HG02885 (cell line): ENCODE results near the gene SLX9.
"Not testable (repeated sequence)": the region's sequence is repeated elsewhere in the genome, so short reads cannot be mapped to it uniquely, and the experiment has no call there.

Experiments
- ATAC-seq: cut with Tn5 transposase; IDR thresholded peaks from one replicate; pipeline ENCODE4 v1.9.1; 2021; ENCODE audit warnings: mild to moderate bottlenecking; ENCODE audit not compliant: unreplicated experiment, poor library complexity

SLX9 gene

GRCh38 chr21:45013260-45013841 lies 73.5 kb downstream of the SLX9 start:
- ATAC-seq, result no peak

- ATAC-seq, result no peak
Measured at GRCh38 chr21:45014747-45015468, 75.1 kb downstream of the SLX9 start.

GRCh38 chr21:45015469-45015860 lies 75.6 kb downstream of the SLX9 start:
- ATAC-seq, result no peak

GRCh38 chr21:45016031-45016405 lies 76.2 kb downstream of the SLX9 start:
- no peak for ATAC-seq

GRCh38 chr21:45016406-45017038 lies 76.7 kb downstream of the SLX9 start:
- ATAC-seq, result no peak

- no peak for ATAC-seq
Measured at GRCh38 chr21:45017039-45017960, 77.5 kb downstream of the SLX9 start.

- no peak for ATAC-seq
Measured at GRCh38 chr21:45018131-45019075, 78.6 kb downstream of the SLX9 start.

- no peak for ATAC-seq
Measured at GRCh38 chr21:45019076-45019886, 79.5 kb downstream of the SLX9 start.

- no peak for ATAC-seq
Measured at GRCh38 chr21:45019887-45020537, 80.2 kb downstream of the SLX9 start.

- ATAC-seq, result no peak
Measured at GRCh38 chr21:45020629-45021427, 81.0 kb downstream of the SLX9 start.

- no peak for ATAC-seq
Measured at GRCh38 chr21:45021428-45022347, 81.9 kb downstream of the SLX9 start.

GRCh38 chr21:45022348-45022675 lies 82.5 kb downstream of the SLX9 start:
- ATAC-seq, result no peak

GRCh38 chr21:45022736-45023135 lies 82.9 kb downstream of the SLX9 start:
- no peak for ATAC-seq

GRCh38 chr21:45024516-45024915 lies 84.7 kb downstream of the SLX9 start:
- not testable (repeated sequence) for ATAC-seq

GRCh38 chr21:45026066-45026745 lies 86.4 kb downstream of the SLX9 start:
- no peak for ATAC-seq
